GM06990 (cell line): ENCODE data around the gene ESCO1.

Source experiments
- DNase-seq: peaks from one replicate; pipeline ENCODE4 v3.0.0-alpha.2; 2011; ENCODE audit not compliant: insufficient read length; ENCODE audit errors: extremely low read depth
- H3K27me3 ChIP-seq: replicated peaks from 2 replicates; pipeline ENCODE4 v1.6.0; 2011; ENCODE audit warnings: low read length; ENCODE audit not compliant: control insufficient read depth, insufficient read depth
- H3K36me3 ChIP-seq: 2 replicates; pipeline ENCODE4 v1.5.1; 2011; ENCODE audit warnings: low read length; ENCODE audit not compliant: control insufficient read depth, insufficient read depth
- H3K4me3 ChIP-seq: replicated peaks from 2 replicates; pipeline ENCODE4 v1.5.1; 2011; ENCODE audit warnings: low read depth, mild to moderate bottlenecking, control low read depth, low read length
- TF ChIP-seq, protein P1 (sequence below): IDR thresholded peaks from 2 replicates; pipeline ENCODE4 v1.5.1; 2011; ENCODE audit warnings: low read length, control low read depth, mild to moderate bottlenecking, inconsistent platforms; ENCODE audit not compliant: insufficient read depth, poor library complexity, severe bottlenecking

Gene ESCO1

DNA sequence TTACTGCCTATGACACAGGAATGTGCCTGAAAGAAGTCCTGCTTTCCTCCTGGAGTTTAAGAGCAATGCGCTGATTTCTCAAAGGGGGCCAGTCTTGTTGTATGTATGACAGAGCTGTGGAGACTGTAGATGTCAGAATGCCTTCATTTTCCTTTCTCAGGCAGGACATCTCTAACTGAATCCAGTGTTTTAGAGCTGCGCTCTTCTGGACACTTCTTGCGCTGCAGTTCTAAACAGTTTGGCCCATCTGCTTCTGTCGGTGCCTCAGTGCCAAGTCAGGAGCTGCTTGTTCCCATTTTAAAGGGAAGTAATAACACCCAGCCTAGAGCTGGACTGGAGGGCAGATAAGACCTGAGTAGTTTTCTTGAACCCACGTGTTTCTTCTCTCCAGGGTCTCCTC, 91.4 kb downstream of the ESCO1 start:
- DNase-seq, result no peak
- Histone ChIP-seq H3K4me3 (no peak overlapping the region), H3K36me3 (no peaks in the 10 kb centered on the region), H3K27me3 (no peaks in the 10 kb centered on the region)
- TF ChIP-seq, protein P1, sequence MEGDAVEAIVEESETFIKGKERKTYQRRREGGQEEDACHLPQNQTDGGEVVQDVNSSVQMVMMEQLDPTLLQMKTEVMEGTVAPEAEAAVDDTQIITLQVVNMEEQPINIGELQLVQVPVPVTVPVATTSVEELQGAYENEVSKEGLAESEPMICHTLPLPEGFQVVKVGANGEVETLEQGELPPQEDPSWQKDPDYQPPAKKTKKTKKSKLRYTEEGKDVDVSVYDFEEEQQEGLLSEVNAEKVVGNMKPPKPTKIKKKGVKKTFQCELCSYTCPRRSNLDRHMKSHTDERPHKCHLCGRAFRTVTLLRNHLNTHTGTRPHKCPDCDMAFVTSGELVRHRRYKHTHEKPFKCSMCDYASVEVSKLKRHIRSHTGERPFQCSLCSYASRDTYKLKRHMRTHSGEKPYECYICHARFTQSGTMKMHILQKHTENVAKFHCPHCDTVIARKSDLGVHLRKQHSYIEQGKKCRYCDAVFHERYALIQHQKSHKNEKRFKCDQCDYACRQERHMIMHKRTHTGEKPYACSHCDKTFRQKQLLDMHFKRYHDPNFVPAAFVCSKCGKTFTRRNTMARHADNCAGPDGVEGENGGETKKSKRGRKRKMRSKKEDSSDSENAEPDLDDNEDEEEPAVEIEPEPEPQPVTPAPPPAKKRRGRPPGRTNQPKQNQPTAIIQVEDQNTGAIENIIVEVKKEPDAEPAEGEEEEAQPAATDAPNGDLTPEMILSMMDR, result no peak

DNA sequence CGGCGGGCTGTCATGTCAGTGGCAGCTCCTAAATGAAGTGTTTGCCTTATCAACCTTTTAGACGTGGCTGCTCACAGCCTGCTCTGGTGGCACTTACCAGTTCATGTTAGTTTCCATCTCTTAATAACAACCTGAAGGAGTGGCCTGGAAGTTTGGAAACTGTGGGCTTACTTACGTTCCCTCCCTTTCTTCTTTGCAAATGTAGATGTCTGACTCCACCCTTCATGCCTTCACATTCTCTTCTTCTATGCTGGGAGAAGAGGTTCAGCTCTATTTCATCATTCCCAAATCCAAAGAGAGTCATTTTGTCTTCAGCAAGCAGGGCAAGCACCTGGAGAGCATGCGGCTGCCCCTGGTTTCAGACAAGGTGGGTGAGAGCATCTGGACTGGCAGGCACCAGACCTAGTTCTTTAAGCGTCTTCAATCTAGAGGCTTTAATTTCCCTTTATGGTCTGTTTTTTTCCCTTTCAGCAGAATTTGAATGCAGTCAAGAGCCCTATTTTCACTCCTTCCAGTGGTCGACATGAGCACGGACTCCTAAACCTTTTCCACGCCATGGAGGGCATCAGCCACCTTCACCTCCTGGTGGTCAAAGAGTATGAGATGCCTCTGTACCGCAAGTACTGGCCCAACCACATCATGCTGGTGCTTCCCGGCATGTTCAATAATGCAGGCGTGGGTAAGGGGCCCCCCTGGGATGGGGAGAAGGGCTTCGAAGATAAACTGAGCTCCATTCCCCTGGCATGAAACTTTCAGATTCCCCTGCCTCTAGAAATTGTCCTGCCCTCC, 92.4 kb downstream of the ESCO1 start:
- TF ChIP-seq, protein P1, result no peak
- Histone ChIP-seq H3K4me3 (no peak overlapping the region), H3K36me3 (no peaks in the 10 kb centered on the region), H3K27me3 (no peaks in the 10 kb centered on the region)
- no peak for DNase-seq

DNA sequence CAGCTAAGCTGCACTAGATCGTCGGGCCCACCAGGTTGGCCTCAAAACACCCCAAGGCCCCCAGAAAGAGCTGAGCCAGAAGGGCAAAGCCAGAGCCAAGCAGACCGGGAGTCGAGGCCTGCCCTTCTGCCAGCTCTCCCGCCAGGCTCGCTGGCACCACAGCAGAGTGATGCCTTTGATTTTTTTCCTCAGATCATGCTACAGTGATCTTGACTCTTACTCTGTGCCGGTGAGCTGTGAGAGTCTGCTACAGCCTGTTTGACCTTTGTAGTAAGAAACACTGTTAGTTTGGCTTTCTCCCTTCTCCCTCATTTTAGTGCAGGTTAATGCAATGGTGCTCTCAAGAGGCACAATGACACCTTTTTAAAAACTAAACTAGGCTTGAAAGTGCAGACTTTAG, 97.8 kb downstream of the ESCO1 start:
- TF ChIP-seq, protein P1, result no peak
- Histone ChIP-seq H3K36me3 (no peaks in the 10 kb centered on the region), H3K4me3 (no peak overlapping the region), H3K27me3 (no peaks in the 10 kb centered on the region; the same call in none of the 2 replicates)
- DNase-seq, result no peak

DNA sequence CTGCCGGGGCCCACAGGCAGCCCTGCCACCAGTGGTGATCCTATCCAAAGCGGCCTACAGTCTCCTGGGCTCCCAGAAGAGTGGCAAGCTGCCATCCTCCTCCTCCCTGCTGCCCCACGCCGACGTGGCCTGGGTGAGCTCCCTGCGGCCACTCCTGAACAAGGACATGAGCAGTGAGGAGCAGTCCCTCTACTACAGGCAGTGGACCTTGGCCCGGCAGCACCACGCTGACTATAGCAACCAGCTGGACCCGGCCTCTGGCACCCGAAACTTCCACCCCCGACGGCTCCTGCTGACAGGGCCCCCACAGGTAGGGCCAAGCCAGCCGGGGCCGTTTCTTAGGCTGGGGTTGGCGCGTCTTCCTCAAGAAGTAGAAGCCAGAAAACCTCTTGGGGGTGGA, 100.5 kb downstream of the ESCO1 start:
- no peak overlapping the region for H3K4me3 ChIP-seq
- TF ChIP-seq, protein P1, result no peak
- H3K27me3 ChIP-seq, result no peaks in the 10 kb centered on the region; the same call in none of the 2 replicates
- DNase-seq, result no peak
- no peaks in the 10 kb centered on the region for H3K36me3 ChIP-seq

DNA sequence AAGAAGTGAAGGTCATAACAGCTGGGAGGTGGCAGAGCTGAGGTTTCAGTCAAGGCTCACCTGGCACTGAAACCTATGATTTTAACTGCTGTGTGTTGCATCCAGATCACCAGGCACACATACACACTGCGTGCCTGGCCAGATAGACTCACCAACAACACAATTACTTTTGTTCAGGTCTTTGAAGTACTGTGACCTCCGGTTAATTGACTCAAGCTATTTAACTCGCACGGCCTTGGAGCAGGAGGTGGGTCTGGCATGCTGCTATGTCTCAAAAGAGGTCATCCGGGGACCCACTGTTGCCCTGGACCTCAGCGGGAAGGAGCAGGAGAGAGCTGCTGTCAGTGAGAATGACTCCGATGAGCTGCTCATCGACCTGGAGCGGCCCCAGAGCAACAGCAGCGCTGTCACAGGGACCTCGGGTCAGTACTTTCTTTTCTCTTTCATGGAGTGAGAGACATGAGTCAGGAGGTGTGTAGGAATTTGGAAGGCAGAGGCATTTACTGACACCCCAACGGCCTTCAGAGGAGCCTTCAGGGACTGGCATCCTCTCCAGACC, 104.1 kb downstream of the ESCO1 start:
- Histone ChIP-seq H3K4me3 (no peak overlapping the region), H3K36me3 (no peaks in the 10 kb centered on the region), H3K27me3 (no peaks in the 10 kb centered on the region; the same call in none of the 2 replicates)
- DNase-seq, result no peak
- TF ChIP-seq, protein P1, result no peak

DNA sequence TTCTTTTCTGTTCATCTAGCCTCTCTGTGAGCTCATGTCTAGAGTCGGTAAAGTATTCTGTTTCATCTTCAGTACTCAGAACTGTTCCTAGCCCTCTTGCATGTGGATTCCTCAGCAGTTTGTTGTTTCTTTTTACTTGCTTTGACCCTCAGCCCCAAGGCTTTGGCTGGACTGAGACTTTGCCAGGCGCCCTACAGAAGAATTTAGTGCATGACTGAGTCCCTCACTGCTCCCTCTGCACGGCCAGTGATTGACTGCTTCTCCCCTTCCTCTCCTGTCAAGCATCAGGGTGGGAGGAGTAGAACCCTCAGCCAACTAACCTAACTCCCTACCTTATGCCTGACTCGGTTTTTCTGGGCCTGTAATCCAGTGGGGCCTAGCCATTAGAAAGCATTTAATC, 109.8 kb downstream of the ESCO1 start:
- TF ChIP-seq, protein P1, result no peak
- Histone ChIP-seq H3K36me3 (no peaks in the 10 kb centered on the region), H3K4me3 (no peak overlapping the region), H3K27me3 (no peaks in the 10 kb centered on the region)
- no peak for DNase-seq
